Right lobe of liver (tissue), 6 donors: Measurements from ENCODE around the gene LRMDA. TPM values are rescaled to one million over a fixed set of nuclear protein-coding genes. Genes with fewer than 3 reads are reported as not detected.

Experiments used
- ATAC-seq, 4 donors: fragments of 200-7000 bp; cut with Tn5 transposase; one replicate each; pipeline ENCODE4 v1.9.1; 2020; ENCODE audit warnings: mild to moderate bottlenecking in 4 of 4, moderate library complexity in 4 of 4
- DNase-seq, 3 donors: peaks; one replicate each; pipeline ENCODE4 v3.0.0-alpha.2; 2020
- H3K27ac ChIP-seq, 3 donors: fragments of 200-600 bp; one replicate each; pipeline ENCODE4 v1.8.0; 2022
- H3K27me3 ChIP-seq, 2 donors: fragments of 200-600 bp; one replicate each; pipeline ENCODE4 v1.8.0; 2022
- H3K36me3 ChIP-seq, 4 donors: fragments of 200-600 bp; sonication (generic) in 1 of 4; one replicate each; pipeline versions ENCODE4 v1.5.1 to v1.8.0; 2017 to 2022; ENCODE audit warnings: control low read depth in 1 of 4
- H3K4me1 ChIP-seq, 4 donors: fragments of 200-600 bp; sonication (generic) in 1 of 4; one replicate each; pipeline versions ENCODE4 v1.5.1 to v1.8.0; 2017 to 2022; ENCODE audit warnings: control low read depth in 1 of 4
- H3K4me3 ChIP-seq, 3 donors: fragments of 200-600 bp; one replicate each; pipeline ENCODE4 v1.8.0; 2022
- H3K9me3 ChIP-seq, 4 donors: fragments of 200-600 bp; sonication (generic) in 1 of 4; one replicate each; pipeline versions ENCODE4 v1.5.1 to v1.8.0; 2017 to 2022; ENCODE audit warnings: control low read depth in 1 of 4
- CTCF ChIP-seq, 4 donors: fragments of 200-600 bp in 3 of 4; fragments of 450-650 bp in 1 of 4; IDR thresholded peaks; one replicate each; pipeline versions ENCODE4 v1.5.1 to v1.8.0; 2016 to 2022; ENCODE audit warnings: antibody characterized with exemption in 4 of 4, mild to moderate bottlenecking in 2 of 4
- POLR2A ChIP-seq: fragments of 450-650 bp; IDR thresholded peaks from one replicate; pipeline ENCODE4 v1.6.1; 2017; ENCODE audit warnings: antibody characterized with exemption, mild to moderate bottlenecking
- WGBS: methylation state at CpG from one replicate; pipeline ENCODE4 v1.1.6; 2018; ENCODE audit warnings: low coverage, low lambda C conversion rate; ENCODE audit not compliant: insufficient coverage; ENCODE audit errors: missing lambda C conversion rate; 5-methylcytosine and 5-hydroxymethylcytosine counted together
- intact Hi-C, 2 donors: fragments of 100-400 bp; cut with DNase I; formaldehyde crosslinking; loops; one replicate each; pipeline versions ENCODE4 v1.11.2 to v1.14.1; 2022
- total RNA-seq, 6 experiments: library from RNA; depleted of rRNA in 2 of 6; stranded (reverse); fragments of >200 nt in 2 of 6; fragmentation: NEBNext Ultra II Directional in 3 of 6; extraction: Animal tissue kit (Norgen Biotek cat#: 25700) in 3 of 6; gene quantifications; one replicate each; pipeline versions ENCODE4 v1.1.0 to v1.2.4, GENCODE V29; 2016 to 2023
- donor health status: DM: no; HTN: yes; CAD: no.
- donor health status: DM: no; HTN: no; CAD: no.
- donor health status: DM: no; HTN: no; CAD: no.
- donor health status: DM: no; HTN: yes; CAD: no.
- donor health status: DM: no; HTN: yes; CAD: no.

LRMDA gene
- total RNA-seq, 6 experiments from 2014 or later: 9.9 to 19.9 (median 16.3) TPM

DNA sequence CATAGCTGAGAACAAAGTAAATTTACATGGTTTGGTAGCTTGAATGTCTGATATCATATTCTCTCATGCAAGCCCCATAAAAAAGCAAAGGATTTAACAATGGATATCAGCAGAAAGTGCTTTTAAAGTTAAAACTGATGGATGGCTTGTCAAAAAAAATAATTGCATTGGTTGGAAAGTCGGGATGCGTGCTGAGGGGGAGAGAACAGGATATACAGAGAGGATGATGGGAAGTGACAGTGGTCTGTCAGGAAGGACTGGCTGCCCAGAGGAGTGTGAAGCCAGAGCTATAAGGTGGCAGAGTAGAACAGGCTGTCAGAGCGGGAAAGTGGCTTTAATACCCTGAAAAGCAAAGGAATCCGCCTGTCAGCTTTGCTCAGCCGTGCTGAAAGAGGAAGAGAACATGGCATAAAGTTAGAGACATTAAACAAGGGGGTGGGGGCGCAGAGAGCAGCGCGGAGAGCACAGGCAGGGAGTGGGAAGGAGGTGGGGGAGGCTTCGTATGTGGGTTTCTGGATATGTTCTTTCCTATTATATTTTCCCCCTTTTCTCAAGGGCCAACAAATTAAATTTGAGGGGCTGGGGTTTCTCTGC lies 493.0 kb downstream of the LRMDA start:
- DNase-seq: no peak
- no peak overlapping the region for H3K4me3 ChIP-seq
- H3K27me3 ChIP-seq: no peaks in the 10 kb centered on the region
- no peaks in the 10 kb centered on the region for H3K36me3 ChIP-seq
- H3K27ac ChIP-seq: no peak overlapping the region
- intact Hi-C loops: no loop called here
- 54% methylated on average over 8 of the region's 9 CpGs for WGBS
- no peaks in the 10 kb centered on the region for H3K9me3 ChIP-seq
- TF ChIP-seq POLR2A: no peak
- TF ChIP-seq CTCF (IDR thresholded peaks at IDR 0.05): no peak
- ATAC-seq: no peak
- no peaks in the 10 kb centered on the region for H3K4me1 ChIP-seq

GRCh38 chr10:75925999-75926398 lies 494.6 kb downstream of the LRMDA start:
- H3K4me1 ChIP-seq: no peaks in the 10 kb centered on the region
- DNase-seq (no peak), ATAC-seq (no peak)
- H3K27me3 ChIP-seq: no peaks in the 10 kb centered on the region
- H3K36me3 ChIP-seq: no peaks in the 10 kb centered on the region
- intact Hi-C loops: no loop called here
- TF ChIP-seq POLR2A: no peak
- no peak for TF ChIP-seq CTCF (IDR thresholded peaks at IDR 0.05)
- no peak overlapping the region for H3K27ac ChIP-seq
- no peak overlapping the region for H3K4me3 ChIP-seq
- WGBS: 100% methylated on average over 1 of the region's 1 CpG
- H3K9me3 ChIP-seq: no peaks in the 10 kb centered on the region

DNA sequence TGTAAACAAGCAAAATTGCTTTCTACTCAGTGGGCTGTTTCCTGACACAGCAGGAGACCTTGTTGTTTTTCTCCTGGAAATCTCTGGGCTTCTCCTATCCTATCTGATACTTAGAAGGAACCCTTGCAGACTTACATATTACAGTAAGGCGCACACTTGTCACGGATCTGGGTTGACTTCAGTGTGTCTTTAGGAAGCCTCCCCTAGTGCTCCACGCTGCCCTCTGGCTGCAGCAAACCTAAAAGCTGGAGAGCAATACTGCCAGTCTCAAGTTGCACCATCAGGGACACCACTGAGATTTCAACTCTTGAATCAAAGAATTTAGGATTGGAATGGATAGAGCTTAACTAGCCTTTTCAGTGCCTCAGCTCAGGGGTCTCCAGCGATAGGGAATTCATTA lies 495.3 kb downstream of the LRMDA start:
- intact Hi-C loops: no loop called here
- Histone ChIP-seq H3K36me3 (no peaks in the 10 kb centered on the region), H3K4me3 (no peak overlapping the region), H3K27me3 (no peaks in the 10 kb centered on the region), H3K9me3 (no peaks in the 10 kb centered on the region), H3K4me1 (no peaks in the 10 kb centered on the region), H3K27ac (no peak overlapping the region)
- peak in 3 of 4 donors; percentile 88 to 91 (median 89) for ATAC-seq
- peak in 2 of 3 donors; percentile 57 to 58 for DNase-seq
- TF ChIP-seq POLR2A (no peak), CTCF (IDR thresholded peaks at IDR 0.05) (peak; percentile 49 to 63 (median 56))
- WGBS: 34% methylated on average over 4 of the region's 4 CpGs

DNA sequence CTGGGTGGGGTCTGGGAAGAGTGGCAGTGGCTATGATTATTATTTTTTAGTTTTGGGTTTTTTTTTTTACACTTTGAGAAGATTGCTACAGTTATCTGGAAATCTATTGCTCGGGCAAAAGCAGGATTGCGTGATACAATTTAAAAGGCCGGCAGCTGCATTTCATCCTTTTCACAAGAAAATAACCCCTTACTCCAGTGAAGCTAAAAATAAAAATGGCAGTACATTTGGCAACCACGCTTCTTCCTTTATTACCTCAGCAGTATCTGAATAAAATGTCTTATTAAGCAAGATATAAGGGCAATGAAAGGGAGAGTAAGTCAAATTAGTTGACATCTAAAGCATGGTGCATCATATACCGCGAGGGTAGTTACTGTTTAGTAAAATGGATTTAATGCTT lies 496.8 kb downstream of the LRMDA start:
- Histone ChIP-seq H3K27ac (no peak overlapping the region), H3K9me3 (no peaks in the 10 kb centered on the region), H3K27me3 (no peaks in the 10 kb centered on the region), H3K36me3 (no peaks in the 10 kb centered on the region), H3K4me3 (no peak overlapping the region), H3K4me1 (no peaks in the 10 kb centered on the region)
- ATAC-seq: no peak
- WGBS: 80% methylated on average over 6 of the region's 6 CpGs
- TF ChIP-seq CTCF (IDR thresholded peaks at IDR 0.05): no peak
- no peak for TF ChIP-seq POLR2A
- intact Hi-C loops: no loop called here
- DNase-seq: no peak
